Erythroblast (primary cell): ENCODE measurements around the gene AQP9.

Experiments used
- DNase-seq, 2 experiments: peaks; one replicate each; lab custom pipeline; 2025; lab: John Stamatoyannopoulos, UW
- GATA1 ChIP-seq: IDR thresholded peaks from 2 replicates; pipeline ENCODE4 v1.6.1; 2011; ENCODE audit warnings: low read depth, mild to moderate bottlenecking, control low read depth, low read length, moderate library complexity
- POLR2A ChIP-seq: IDR thresholded peaks from 2 replicates; pipeline ENCODE4 v1.6.1; 2011; ENCODE audit warnings: mild to moderate bottlenecking, low read length

AQP9 gene

DNA sequence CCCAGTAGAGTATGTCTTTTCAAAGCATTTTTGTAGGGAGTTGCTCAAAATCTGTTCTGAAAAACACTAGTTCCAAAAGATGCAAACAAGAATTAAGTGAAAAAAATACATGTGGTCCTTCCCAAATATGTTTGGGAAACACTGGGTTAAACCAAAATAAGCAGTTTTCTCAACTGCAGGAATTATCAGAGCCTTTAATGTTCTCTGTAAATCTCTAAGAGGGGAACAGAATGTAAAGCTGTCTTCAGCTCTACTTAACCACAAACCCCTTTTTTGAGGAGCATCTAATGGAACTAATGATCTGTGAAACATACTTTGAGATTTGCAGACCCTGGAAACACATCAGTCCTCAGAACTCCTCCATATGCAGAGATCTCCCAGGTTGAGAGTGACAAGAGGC, 9.9 kb downstream of the AQP9 start:
- DNase-seq = no peak
- no peak for TF ChIP-seq GATA1
- TF ChIP-seq POLR2A = no peak

DNA sequence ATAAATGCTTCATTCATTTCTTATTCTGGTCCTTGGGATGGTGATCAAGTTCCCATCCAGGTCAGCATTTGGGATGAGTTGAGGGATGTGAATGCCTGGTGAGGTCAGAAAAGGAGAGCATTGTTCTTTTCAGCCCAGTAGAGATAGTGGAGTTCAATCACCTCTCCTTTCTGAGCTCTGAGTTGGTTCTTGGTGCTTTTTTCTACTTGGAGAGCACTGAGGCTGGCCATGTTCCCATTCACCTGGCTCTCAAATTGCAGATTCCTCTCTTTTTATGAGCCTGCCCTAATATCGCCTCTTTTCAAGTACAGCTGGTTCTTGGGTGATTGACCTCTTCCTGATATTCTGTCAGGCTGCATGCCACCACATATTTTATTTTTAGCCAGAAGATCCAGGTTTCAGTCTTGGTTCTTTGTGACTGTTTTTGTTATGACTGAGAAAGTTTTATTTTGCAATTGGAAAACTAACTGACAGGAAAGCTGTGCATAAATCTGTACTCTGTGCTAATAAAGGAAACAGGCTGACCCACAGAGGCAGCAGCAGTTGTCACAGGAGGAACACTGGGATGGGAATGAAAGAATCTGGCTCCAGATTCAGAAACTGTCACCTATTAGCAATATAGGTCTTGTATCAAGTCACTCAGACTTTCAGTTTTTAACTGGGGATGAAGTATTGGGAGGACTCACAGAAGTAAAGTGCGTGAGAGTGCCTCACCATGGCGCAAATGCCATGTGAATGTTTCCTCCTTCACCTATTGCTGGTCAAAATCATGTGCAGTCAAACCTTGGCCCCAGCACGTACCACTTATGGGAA, 10.7 kb downstream of the AQP9 start:
- no peak for TF ChIP-seq GATA1
- TF ChIP-seq POLR2A = no peak

DNA sequence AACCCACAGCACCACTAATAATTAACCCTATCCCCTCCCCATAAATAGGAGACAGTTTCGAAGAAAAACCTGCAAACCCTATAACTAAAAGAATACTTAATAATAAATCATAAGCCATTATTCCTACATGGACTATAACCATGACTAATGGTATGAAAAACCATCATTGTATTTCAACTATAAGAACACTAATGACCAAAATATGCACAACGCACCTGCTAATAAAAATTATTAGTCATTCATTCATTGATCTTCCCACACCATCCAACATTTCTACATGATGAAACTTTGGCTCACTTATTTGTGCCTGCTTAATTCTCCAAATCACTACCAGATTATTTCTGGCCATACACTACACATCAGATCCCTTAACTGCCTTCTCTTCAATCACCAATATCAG, 16.6 kb downstream of the AQP9 start:
- TF ChIP-seq GATA1 = no peak
- no peak for TF ChIP-seq POLR2A
- DNase-seq = no peak

More for the DNA sequence above, 10.7 kb downstream of the AQP9 start:
- no peak for DNase-seq

DNA sequence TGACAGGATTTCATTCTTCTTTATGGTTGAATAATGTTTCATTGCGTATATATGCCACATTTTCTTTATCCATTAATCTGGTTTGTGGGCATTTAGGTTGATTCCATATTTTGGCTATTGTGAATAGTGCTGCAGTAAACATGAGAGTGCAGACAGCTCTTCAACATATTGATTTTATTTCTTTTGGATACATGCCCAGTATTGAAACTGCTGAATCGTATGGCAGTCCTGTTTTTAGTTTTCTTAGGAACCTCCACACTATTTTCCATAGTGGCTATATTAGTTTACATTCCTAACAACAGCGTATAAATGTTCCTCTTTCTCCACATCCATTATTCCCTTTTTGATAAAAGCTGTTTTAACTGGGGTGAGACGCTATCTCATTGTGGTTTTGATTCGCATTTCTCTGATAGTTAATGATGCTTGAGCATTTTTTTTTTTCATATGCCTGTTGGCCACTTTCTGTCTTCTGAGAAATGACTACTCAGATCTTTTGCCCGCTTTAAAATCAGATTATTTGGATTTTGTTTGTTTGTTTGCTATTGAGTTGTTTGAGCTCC, 21.7 kb downstream of the AQP9 start:
- TF ChIP-seq POLR2A (no peak), GATA1 (no peak)
- DNase-seq = no peak

- TF ChIP-seq GATA1 = no peak
- TF ChIP-seq POLR2A = no peak
- no peak for DNase-seq
Observed at GRCh38 chr15:58161436-58161930, 23.3 kb downstream of the AQP9 start.

- TF ChIP-seq POLR2A (no peak), GATA1 (no peak)
Observed at GRCh38 chr15:58163985-58164384, 25.8 kb downstream of the AQP9 start.

DNA sequence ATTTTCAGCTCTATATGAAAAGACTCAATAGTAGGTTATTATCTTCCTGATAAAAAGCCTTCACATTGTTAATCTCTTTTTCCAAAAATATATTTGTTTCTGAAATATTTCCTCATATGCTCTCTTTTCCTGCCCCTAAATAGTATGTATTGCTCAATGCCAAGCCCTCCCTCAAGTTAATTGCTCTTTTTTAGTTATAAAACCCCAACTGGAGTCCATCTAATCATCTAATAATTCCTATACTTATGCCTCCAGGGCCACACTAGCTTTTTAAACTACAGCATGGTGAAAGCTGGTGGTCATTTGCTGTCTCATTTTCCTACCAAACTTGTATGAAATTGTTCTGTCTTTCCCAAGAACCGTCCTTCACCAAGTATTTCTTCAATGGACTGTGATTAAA, 26.7 kb downstream of the AQP9 start:
- no peak for DNase-seq
- TF ChIP-seq POLR2A (no peak), GATA1 (no peak)

More at GRCh38 chr15:58163985-58164384, 25.8 kb downstream of the AQP9 start:
- no peak for DNase-seq

DNA sequence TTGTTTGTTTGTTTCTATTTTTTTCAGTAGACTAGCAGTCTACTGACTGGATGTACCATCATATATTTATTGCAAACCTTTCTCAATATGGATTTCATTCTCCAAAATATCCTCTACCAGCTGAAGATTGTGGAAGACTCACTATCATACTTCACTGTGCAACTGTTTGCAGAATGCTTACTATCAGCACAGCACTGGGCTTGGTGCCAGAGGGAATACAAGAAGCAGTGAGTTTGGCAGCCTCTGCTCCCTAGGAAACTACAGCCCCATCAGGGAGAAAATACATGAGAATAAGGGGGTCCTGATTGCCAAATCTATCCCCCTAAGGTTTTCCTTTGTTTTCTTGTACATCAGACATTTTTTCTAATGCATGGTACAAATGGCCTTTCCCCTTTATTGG, 27.5 kb downstream of the AQP9 start:
- DNase-seq = peak in 1 of 2 experiments; percentile 1
- no peak for TF ChIP-seq GATA1
- no peak for TF ChIP-seq POLR2A

DNA sequence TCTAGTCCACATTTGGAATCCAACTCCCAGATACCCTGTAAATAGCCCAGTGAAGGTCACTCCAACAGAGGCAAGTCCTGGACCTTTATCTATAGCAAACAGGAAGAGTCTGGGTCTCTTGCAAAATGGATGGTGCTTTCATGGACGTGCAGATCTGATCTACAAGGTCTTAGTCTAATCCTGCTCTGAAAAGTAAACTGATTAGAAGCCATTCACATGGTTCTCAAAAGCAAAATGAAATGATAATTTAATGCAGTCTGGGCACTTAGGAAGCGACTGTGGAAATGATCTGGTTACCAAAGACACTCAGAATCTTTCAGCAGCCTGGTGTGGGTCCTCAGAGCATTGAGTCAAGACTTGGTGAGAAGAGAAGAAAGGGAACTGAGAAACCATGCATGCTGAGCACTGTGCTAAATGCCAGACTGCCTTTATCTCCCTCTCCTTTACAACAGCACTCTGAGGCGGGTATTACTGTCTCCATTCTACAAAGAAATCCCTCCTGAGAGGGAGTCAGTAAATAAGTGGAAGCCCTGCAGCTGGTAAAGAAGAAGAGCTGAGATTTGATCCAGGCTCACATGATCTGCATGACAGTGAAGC, 29.0 kb downstream of the AQP9 start:
- TF ChIP-seq GATA1 (no peak), POLR2A (no peak)
- DNase-seq = no peak

DNA sequence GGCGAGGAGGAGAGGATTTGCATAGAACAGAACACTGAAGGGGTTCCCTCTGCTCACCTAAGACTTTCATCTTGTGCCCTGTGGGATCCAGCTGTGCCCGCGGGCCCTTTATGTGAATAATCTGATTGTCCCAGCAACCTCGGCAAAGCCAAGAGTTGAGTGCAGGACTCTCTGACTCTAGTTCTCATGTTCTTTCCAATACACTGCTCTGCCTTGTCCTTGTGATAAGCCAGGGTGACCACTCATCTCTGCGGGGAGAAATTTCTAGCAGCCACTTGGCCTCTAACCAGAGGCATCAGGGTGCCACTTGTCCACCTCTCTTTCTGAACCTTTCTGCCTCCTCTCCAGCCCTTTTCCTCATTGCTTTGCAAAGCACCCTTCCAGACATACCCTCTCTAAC, 31.8 kb downstream of the AQP9 start:
- DNase-seq = no peak
- no peak for TF ChIP-seq POLR2A
- TF ChIP-seq GATA1 = no peak

DNA sequence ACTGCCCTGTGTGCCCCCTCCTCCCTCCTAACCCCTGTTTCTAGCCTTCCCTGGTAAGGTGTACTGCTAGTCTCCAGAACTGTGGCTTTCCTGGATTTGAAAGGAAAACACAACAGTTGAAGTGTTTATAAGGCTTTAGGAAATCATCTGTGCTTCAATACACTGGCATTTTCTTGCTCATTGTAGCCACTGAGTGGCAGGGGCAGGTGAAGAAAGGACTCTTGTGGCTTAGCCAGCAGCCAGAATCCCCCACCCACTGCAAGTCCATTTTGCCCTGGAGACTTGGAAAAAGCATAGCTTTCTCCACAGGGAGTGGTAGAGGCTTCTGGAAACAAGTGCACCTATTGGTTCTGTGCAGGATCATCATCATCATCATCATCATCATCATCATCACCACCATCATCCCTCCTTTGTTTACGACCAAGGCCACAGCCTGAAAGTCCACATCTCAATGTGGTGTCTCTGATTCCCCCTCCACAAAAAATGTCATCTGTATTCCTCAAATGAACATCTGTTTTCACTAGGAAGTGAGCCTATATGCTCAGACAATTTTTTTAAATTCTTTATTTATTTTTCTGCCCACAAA, 33.4 kb downstream of the AQP9 start:
- DNase-seq = no peak
- no peak for TF ChIP-seq GATA1
- TF ChIP-seq POLR2A = no peak

GRCh38 chr15:58174709-58175108, 36.5 kb downstream of the AQP9 start:
- DNase-seq = no peak

DNA sequence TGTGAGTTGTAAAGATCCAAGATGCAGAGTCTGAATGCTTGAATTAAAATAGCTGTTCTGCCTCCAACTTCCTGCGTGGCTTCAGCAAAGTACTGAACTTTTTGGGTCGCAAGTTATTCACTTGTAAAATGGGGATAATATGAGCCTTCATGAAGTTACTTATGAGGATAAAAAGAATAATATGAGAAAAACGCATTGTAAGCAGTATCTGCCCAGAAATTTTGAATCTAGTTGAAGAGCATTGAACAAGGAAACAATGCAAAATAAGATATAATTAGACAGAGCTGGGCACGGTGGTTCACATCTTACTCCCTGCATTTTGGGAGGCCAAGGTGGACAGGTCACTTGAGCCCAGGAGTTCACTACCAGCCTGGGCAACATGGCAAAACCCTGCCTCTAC, 37.8 kb downstream of the AQP9 start:
- no peak for DNase-seq
- TF ChIP-seq POLR2A (no peak), GATA1 (no peak)

More at GRCh38 chr15:58174709-58175108, 36.5 kb downstream of the AQP9 start:
- TF ChIP-seq POLR2A = no peak
- TF ChIP-seq GATA1 = no peak

GRCh38 chr15:58178668-58179067, 40.5 kb downstream of the AQP9 start:
- no peak for DNase-seq
- TF ChIP-seq POLR2A (no peak), GATA1 (no peak)
